Lung (tissue), 12 donors: ENCODE data around the gene GNG10. TPM values are rescaled to one million over a fixed set of nuclear protein-coding genes. Genes with fewer than 3 reads are reported as not detected.

ENCODE experiments used
- ATAC-seq: fragments of 200-7000 bp; cut with Tn5 transposase; one replicate; pipeline ENCODE4 v1.9.1; 2020; ENCODE audit warnings: moderate number of reproducible peaks; ENCODE audit not compliant: insufficient read depth, low FRiP score
- DNase-seq, 3 donors: peaks; one replicate each; pipeline ENCODE4 v3.0.0-alpha.2; 2013 to 2017
- H3K27ac ChIP-seq, 2 donors: one replicate each; pipeline ENCODE4 v1.5.1; 2013; ENCODE audit warnings: mild to moderate bottlenecking in 2 of 2, moderate library complexity in 2 of 2, control low read depth in 1 of 2, inconsistent platforms in 1 of 2, low read depth in 1 of 2, low read length in 1 of 2
- H3K27me3 ChIP-seq, 3 donors: one replicate each; pipeline ENCODE4 v1.5.1; 2013; ENCODE audit warnings: low read length in 2 of 3; ENCODE audit not compliant: control insufficient read depth in 3 of 3, insufficient read depth in 3 of 3
- H3K36me3 ChIP-seq, 4 donors: one replicate each; pipeline ENCODE4 v1.5.1; 2013; ENCODE audit warnings: low read length in 4 of 4, mild to moderate bottlenecking in 1 of 4, moderate library complexity in 1 of 4; ENCODE audit not compliant: control insufficient read depth in 4 of 4, insufficient read depth in 4 of 4
- H3K4me1 ChIP-seq, 5 donors: one replicate each; pipeline ENCODE4 v1.5.1; 2013; ENCODE audit warnings: low read length in 5 of 5, mild to moderate bottlenecking in 2 of 5, moderate library complexity in 1 of 5; ENCODE audit not compliant: control insufficient read depth in 5 of 5, insufficient read depth in 5 of 5
- H3K4me3 ChIP-seq: one replicate; pipeline ENCODE4 v1.5.1; 2013; ENCODE audit warnings: mild to moderate bottlenecking, control low read depth, moderate library complexity
- H3K9ac ChIP-seq, 2 donors: one replicate each; pipeline ENCODE4 v1.5.1; 2013; ENCODE audit warnings: low read length in 2 of 2, control low read depth in 1 of 2; ENCODE audit not compliant: insufficient read depth in 1 of 2
- H3K9me3 ChIP-seq, 4 donors: one replicate each; pipeline ENCODE4 v1.5.1; 2013; ENCODE audit warnings: low read length in 3 of 4, mild to moderate bottlenecking in 1 of 4, moderate library complexity in 1 of 4; ENCODE audit not compliant: control insufficient read depth in 4 of 4, insufficient read depth in 3 of 4
- CTCF ChIP-seq: IDR thresholded peaks from 2 replicates; pipeline ENCODE4 v1.5.1; 2012; ENCODE audit warnings: mild to moderate bottlenecking; ENCODE audit errors: control extremely low read depth, extremely low read depth
- WGBS, 2 donors: extraction: QIAGEN DNeasy Blood & Tissue Kit; methylation state at CpG; one replicate each; pipeline ENCODE4 v1.1.7; 2013; 5-methylcytosine and 5-hydroxymethylcytosine counted together
- polyA plus RNA-seq, 2 donors: library from polyadenylated mRNA; stranded (reverse); fragments of 200-250 nt; gene quantifications; one replicate each; pipeline ENCODE4 v1.2.1, GENCODE V29; 2013
- total RNA-seq, 2 donors: library from RNA; depleted of rRNA in 1 of 2; stranded (reverse); fragments of >200 nt in 1 of 2; gene quantifications; one replicate each; pipeline ENCODE4 v1.2.1, GENCODE V29; 2014 to 2021
- donor health status: control.
- donor health status: control.
- donor health status: Bipolar disorder and iron deficiency.
- donor health status: healthy.
- donor health status: DM: yes; HTN: yes; CAD: no.

The GNG10 gene
- total and polyA plus RNA-seq, 4 donors = 40.4 to 98.5 (median 46.0) TPM

GRCh38 chr9:111657051-111657450 is 4.4 kb upstream of the GNG10 start:
- H3K27me3 ChIP-seq = no peaks in the 10 kb centered on the region
- no peak overlapping the region for H3K9ac ChIP-seq
- H3K27ac ChIP-seq = no peak overlapping the region
- H3K9me3 ChIP-seq = no peaks in the 10 kb centered on the region
- ATAC-seq (no peak), DNase-seq (no peak)
- H3K36me3 ChIP-seq = peaks cover 0 to 7% (median 2%) of the 10 kb centered on the region in 4 donors
- TF ChIP-seq CTCF = no peak
- 66 to 83% methylated on average over 6 of the region's 6 CpGs for WGBS, 2 donors
- peaks cover 0 to 4% (median 0%) of the 10 kb centered on the region in 5 donors for H3K4me1 ChIP-seq
- H3K4me3 ChIP-seq = no peak overlapping the region

GRCh38 chr9:111658943-111659342 is 2.5 kb upstream of the GNG10 start:
- H3K9me3 ChIP-seq = no peaks in the 10 kb centered on the region
- DNase-seq (no peak), ATAC-seq (no peak)
- TF ChIP-seq CTCF = no peak
- H3K4me1 ChIP-seq = peaks cover 0 to 19% (median 6%) of the 10 kb centered on the region in 5 donors
- H3K27ac ChIP-seq = no peak overlapping the region
- H3K27me3 ChIP-seq = no peaks in the 10 kb centered on the region
- 69 to 77% methylated on average over 8 of the region's 8 CpGs for WGBS, 2 donors
- H3K4me3 ChIP-seq = no peak overlapping the region
- no peak overlapping the region for H3K9ac ChIP-seq
- peaks cover 0 to 5% (median 2%) of the 10 kb centered on the region in 4 donors for H3K36me3 ChIP-seq

GRCh38 chr9:111659691-111660090 is 1.7 kb upstream of the GNG10 start:
- H3K9ac ChIP-seq = no peak overlapping the region
- no peak overlapping the region for H3K4me3 ChIP-seq
- DNase-seq (no peak), ATAC-seq (no peak)
- no peaks in the 10 kb centered on the region for H3K9me3 ChIP-seq
- peaks cover 0 to 5% (median 1%) of the 10 kb centered on the region in 4 donors for H3K36me3 ChIP-seq
- no peaks in the 10 kb centered on the region for H3K27me3 ChIP-seq
- WGBS, 2 donors = 94 to 97% methylated on average over 3 of the region's 3 CpGs
- no peak for TF ChIP-seq CTCF
- H3K4me1 ChIP-seq = peaks cover 0 to 19% (median 6%) of the 10 kb centered on the region in 5 donors
- no peak overlapping the region for H3K27ac ChIP-seq
